ENCODE measurements around the gene NLGN4X.

DNA sequence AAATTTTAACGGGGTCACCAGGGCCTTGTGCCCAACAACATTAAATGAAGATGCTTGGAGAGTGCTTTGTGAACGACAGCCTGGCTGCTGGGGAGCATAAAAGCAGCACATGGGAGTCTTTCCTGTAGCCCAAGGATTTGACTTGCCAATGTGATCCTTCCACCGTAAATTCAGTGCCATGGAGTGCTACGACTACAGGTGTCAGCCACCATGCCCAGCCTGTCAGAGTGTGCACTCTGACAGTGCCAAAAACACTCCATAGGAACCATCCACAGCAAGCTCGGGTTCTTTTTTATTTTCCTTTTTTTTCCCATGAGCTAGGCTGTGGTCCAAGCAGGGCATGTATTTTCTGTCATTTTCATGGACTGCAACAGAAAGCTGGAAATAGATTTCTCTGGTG lies 156.9 kb downstream of the NLGN4X start:
- no peak for TF ChIP-seq CTCF (IDR thresholded peaks at IDR 0.05)
- no peak for TF ChIP-seq POLR2A (IDR thresholded peaks at IDR 0.05)

Measured in body of pancreas (tissue), 4 donors.